Kidney epithelial cell (primary cell): Measurements from ENCODE around the gene LYRM2. TPM values are rescaled to one million over a fixed set of nuclear protein-coding genes. Genes with fewer than 3 reads are reported as not detected.

Source experiments
- DNase-seq: peaks from one replicate; pipeline ENCODE4 v3.0.0-alpha.2; 2010; ENCODE audit warnings: low read depth
- H3K27me3 ChIP-seq: 2 replicates; pipeline ENCODE4 v1.6.0; 2011; ENCODE audit warnings: low read length; ENCODE audit not compliant: control insufficient read depth, insufficient read depth
- H3K36me3 ChIP-seq: 2 replicates; pipeline ENCODE4 v1.5.1; 2011; ENCODE audit warnings: low read length; ENCODE audit not compliant: control insufficient read depth, insufficient read depth
- H3K4me3 ChIP-seq: 2 replicates; pipeline ENCODE4 v1.5.1; 2011; ENCODE audit warnings: low read depth, mild to moderate bottlenecking, control low read depth, low read length
- total RNA-seq: library from RNA; depleted of rRNA; stranded (reverse); fragments of >200 nt; gene quantifications from 2 replicates; pipeline ENCODE4 v1.2.3, GENCODE V29; 2015
- TF ChIP-seq, protein P1 (sequence below): IDR thresholded peaks from 2 replicates; pipeline ENCODE4 v1.5.1; 2011; ENCODE audit warnings: mild to moderate bottlenecking, moderate library complexity, low read length, control low read depth, inconsistent platforms; ENCODE audit not compliant: insufficient read depth, poor library complexity, severe bottlenecking

The LYRM2 gene
- total RNA-seq, 1 donor from 2014 or later, result 25.7 TPM

DNA sequence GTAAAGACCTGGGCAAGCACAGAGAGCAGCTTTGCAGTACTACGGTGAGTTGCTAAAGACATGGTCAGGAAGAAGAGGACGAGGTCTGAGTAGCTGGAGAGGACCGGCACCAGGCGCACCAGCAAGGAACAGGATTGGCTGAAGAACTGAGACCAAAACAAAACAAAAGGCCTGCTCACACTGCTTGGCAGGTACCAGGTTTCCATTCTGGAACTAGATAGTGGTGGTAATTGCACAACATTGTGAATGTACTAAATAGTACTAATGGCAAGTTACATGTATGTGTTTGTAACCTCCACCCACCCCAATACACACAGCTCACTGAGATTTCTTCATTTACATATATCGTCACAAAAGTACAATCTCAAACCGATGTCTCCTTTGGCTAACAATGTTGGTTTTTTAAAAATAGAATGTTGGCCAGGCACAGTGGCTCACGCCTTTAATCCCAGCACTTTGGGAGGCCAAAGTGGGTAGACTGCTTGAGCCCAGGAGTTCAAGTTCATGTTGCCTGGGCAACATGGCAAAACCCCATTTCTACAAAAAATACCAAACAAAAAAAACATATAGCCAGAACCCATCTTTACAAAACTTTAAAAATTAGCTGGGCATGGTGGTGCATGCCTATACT lies 32.5 kb upstream of the LYRM2 start:
- H3K27me3 ChIP-seq, result no peaks in the 10 kb centered on the region
- DNase-seq, result no peak
- TF ChIP-seq, protein P1, sequence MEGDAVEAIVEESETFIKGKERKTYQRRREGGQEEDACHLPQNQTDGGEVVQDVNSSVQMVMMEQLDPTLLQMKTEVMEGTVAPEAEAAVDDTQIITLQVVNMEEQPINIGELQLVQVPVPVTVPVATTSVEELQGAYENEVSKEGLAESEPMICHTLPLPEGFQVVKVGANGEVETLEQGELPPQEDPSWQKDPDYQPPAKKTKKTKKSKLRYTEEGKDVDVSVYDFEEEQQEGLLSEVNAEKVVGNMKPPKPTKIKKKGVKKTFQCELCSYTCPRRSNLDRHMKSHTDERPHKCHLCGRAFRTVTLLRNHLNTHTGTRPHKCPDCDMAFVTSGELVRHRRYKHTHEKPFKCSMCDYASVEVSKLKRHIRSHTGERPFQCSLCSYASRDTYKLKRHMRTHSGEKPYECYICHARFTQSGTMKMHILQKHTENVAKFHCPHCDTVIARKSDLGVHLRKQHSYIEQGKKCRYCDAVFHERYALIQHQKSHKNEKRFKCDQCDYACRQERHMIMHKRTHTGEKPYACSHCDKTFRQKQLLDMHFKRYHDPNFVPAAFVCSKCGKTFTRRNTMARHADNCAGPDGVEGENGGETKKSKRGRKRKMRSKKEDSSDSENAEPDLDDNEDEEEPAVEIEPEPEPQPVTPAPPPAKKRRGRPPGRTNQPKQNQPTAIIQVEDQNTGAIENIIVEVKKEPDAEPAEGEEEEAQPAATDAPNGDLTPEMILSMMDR, result no peak
- H3K4me3 ChIP-seq, result no peak overlapping the region
- H3K36me3 ChIP-seq, result no peaks in the 10 kb centered on the region

DNA sequence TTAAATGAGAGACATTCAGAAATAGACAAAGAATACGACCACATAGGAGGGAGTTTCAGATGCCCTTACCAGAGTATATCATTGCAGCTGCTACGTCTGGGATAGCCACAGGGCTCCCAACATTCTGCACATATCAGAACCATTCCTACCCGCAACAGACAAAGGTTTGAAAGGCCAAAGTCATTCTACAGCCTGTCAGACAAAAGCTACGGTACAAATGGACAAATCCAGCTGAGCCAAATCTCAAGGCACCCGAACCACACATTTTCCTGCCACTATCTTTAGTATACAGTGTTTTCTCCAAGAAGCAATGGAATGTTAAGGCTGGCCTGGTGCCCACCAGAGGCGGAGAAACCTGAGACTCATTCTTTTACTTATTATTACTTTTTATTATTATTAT lies 30.5 kb upstream of the LYRM2 start:
- DNase-seq, result no peak
- H3K36me3 ChIP-seq, result no peaks in the 10 kb centered on the region
- TF ChIP-seq, protein P1, result no peak
- no peak overlapping the region for H3K4me3 ChIP-seq
- H3K27me3 ChIP-seq, result no peaks in the 10 kb centered on the region

DNA sequence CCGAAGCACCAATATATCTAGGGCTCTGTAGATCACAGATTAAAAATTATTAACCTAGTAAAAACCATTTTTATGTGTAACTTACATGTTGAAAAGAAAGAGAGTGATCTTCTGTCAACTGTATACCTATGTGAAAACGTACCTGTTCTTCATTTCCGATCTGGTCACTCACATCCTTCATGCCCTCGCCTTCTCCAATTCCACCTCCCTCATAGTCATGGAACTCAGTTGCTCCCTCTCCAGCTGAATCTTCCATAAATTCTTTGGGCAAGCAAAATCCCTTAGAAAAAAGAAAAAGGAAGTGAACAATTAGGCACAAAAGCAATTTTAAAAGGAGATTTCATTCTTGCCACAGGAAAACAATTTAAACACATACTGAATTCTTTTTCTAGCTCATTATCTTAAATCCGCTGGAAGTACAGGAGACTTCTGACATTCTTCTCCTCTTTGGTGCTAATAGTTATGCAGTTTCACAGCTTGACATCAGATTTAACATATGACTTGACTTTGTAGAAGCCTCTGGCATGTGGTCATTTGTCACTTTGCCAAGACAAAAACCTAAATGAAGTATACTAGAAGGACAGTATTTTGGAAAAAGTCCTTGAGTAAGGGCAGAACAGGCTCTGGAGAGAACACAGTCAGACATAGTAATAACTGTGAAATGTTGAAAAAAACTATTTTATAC lies 29.5 kb upstream of the LYRM2 start:
- DNase-seq, result no peak
- Histone ChIP-seq H3K27me3 (no peaks in the 10 kb centered on the region), H3K36me3 (no peaks in the 10 kb centered on the region), H3K4me3 (no peak overlapping the region)
- TF ChIP-seq, protein P1, result no peak

DNA sequence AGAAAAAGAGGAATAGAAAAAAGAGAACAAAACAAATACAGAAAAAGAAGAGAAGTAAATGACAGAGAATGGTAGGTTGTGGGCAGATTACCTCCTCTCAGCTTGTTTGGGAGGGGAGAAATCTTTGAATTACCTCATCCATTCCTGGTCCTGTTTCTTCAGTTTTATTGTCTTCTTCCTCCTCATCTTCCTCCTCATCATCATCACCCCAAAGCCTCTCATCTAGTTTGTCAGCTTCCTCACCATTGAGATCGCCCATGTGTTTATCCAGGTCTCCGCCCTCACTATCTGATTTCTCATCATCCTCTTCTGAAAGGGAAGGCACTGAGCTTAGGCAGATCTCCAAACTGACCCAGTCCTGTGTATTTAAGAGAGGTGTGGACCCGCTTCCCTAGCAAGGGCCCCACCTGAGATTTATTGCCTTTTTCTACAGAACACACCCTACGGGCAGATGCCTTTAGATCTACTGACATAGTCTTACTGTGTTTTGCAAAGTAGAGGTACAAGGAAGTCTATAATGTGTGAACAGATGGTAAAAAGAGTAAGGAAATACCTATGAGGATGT lies 24.2 kb upstream of the LYRM2 start:
- DNase-seq, result no peak
- Histone ChIP-seq H3K36me3 (no peaks in the 10 kb centered on the region), H3K4me3 (no peak overlapping the region), H3K27me3 (no peaks in the 10 kb centered on the region)
- TF ChIP-seq, protein P1, result no peak

DNA sequence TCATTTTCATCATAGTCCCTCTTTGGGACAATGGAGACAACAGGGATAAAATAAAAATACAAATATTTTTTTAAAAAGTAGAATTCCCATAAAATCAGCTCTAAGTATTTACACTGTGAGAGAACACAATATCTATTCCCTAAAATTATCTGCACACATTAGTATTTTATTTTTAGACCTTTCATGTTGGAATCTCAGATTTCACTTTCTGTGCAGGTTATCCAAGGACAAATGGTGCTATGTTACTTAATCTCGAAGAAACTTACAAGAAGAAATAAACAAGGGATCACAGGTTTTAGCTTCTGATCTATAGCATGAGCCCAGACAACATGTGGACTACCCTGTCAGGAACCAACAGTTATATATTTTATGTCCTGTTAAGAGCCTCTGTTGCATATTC lies 23.0 kb upstream of the LYRM2 start:
- Histone ChIP-seq H3K4me3 (no peak overlapping the region), H3K27me3 (no peaks in the 10 kb centered on the region), H3K36me3 (no peaks in the 10 kb centered on the region)
- DNase-seq, result no peak
- TF ChIP-seq, protein P1, result no peak

DNA sequence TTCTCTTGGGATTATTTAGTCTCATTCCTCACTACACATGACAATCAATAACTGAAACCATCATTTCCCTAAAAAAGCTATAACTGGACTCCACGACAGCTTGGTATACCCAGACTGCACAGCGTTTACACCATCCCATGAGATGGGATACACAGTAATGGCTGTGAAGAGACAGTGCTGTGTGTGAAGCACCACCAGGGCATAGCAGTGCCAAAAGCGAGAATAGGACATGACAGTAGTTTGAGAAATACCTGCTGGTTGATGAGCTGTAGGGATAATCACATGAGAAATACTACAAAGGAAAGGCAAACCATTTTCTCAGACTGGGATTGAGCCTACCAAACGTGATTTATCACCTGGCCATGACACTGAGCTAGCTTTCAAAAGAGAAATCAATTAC lies 22.4 kb upstream of the LYRM2 start:
- no peaks in the 10 kb centered on the region for H3K36me3 ChIP-seq
- no peaks in the 10 kb centered on the region for H3K27me3 ChIP-seq
- no peak overlapping the region for H3K4me3 ChIP-seq
- DNase-seq, result no peak
- TF ChIP-seq, protein P1, result no peak
